Measurements from ENCODE around the gene MAPK1.

DNA sequence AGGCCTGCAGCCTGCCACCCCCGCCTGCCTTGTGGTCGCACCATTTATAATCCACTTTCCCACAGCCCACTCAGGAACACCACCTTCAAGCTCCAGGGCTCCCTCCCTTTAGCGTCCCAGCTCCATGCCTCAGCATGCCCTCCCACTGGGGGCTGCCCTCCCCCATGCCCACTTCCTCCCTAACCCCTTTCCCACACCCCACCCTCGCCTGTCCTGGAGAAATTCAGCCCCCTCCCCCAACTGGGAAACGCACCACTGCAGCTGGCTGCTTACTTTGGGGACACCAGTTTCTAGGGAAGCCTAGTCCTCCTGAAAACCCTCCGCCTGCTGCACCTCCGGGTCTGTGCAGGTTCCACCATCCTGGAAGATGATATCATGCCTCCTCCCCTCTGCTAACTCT is 128.5 kb downstream of the MAPK1 start:
- TF ChIP-seq POLR2A (IDR thresholded peaks at IDR 0.05; ENCODE audit: low read depth, low read length) (no peak), POLR2AphosphoS5 (IDR thresholded peaks at IDR 0.05; ENCODE audit: low read depth, low read length) (no peak)

Measured in GM12892 (cell line).